ENCODE measurements around the gene GPC3.

The GPC3 gene

DNA sequence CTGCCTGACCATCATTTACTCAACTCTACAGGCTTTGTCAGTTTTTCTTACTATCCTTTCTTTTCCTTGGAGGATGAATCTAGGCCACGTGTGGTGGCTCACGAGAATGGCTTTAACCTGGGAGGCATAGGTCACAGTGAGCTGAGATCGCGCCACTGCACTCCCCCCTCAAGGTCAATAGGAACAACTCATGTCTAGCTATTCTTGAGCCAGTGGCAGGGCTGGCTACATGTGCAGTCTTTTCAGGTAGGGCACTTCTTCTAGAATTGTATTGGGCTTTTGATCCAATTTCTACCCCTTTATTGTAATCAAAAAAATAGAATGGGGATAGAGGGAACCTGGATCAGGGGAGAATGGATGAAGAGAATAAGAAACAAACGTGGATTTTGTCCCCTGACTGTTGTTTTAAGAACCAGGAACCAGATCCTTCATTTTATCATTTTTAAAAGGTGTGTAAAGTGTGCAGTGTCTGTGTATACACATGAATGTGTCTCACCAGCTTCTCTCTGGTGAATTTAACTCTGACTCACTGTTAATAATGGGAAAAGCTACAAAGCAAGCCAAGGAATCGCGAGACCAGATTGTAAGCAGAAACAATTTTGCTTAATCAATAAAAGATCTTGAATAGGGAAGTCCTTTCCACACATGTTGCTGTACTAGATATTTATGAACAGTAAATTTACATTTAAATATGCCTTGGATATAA is 286.2 kb downstream of the GPC3 start:
- Histone ChIP-seq H3K4me3 (ENCODE audit: low read depth, low read length) (no peak overlapping the region), H3K9me3 (ENCODE audit: control insufficient read depth, insufficient read depth, low read depth, low read length) (no peaks in the 10 kb centered on the region), H3K4me1 (ENCODE audit: control insufficient read depth, insufficient read depth, low read length) (0 out of 2 replicates have a peak, but pooled peaks cover 3% of the 10 kb centered on the region), H3K36me3 (ENCODE audit: control insufficient read depth in 2 of 2, insufficient read depth in 1 of 2, low read length in 2 of 2) (no peaks in the 10 kb centered on the region), H3K27ac (ENCODE audit: extremely low read depth, low read depth, low read length) (no peak overlapping the region)
- POLR2A ChIA-PET, result no interaction called here
- CTCF ChIA-PET, result interaction anchor here (0.7 to 3.2 kb wide), 10 partner anchors 13 to 322 kb away, joined by 3 to 22 read pairs (median 5); no protein-coding TSS in a partner anchor
- TF ChIP-seq ZNF677 (tag by site-specific recombination; IDR thresholded peaks at IDR 0.05), result no peak
- TF ChIP-seq, protein P1, sequence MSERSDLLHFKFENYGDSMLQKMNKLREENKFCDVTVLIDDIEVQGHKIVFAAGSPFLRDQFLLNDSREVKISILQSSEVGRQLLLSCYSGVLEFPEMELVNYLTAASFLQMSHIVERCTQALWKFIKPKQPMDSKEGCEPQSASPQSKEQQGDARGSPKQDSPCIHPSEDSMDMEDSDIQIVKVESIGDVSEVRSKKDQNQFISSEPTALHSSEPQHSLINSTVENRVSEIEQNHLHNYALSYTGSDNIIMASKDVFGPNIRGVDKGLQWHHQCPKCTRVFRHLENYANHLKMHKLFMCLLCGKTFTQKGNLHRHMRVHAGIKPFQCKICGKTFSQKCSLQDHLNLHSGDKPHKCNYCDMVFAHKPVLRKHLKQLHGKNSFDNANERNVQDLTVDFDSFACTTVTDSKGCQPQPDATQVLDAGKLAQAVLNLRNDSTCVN (tag by site-specific recombination; optimal IDR thresholded peaks at IDR 0.05), result no peak
- no peak for TF ChIP-seq ZNF624 (tag by site-specific recombination; IDR thresholded peaks at IDR 0.05)
- no peak for TF ChIP-seq ZNF311 (tag by site-specific recombination; IDR thresholded peaks at IDR 0.05; ENCODE audit: borderline replicate concordance)
- TF ChIP-seq YY2 (tag by site-specific recombination; IDR thresholded peaks at IDR 0.05), result no peak
- TF ChIP-seq ZNF132 (tag by site-specific recombination; IDR thresholded peaks at IDR 0.05; ENCODE audit: borderline replicate concordance), result no peak
- no peak for TF ChIP-seq BCL11A (tag by site-specific recombination; IDR thresholded peaks at IDR 0.05; ENCODE audit: low read depth)
- no peak for TF ChIP-seq ZNF223 (tag by site-specific recombination; IDR thresholded peaks at IDR 0.05)
- no peak for TF ChIP-seq IKZF3 (tag by site-specific recombination; IDR thresholded peaks at IDR 0.05)
- no peak for TF ChIP-seq HOXC10 (CRISPR knock-in tag; IDR thresholded peaks at IDR 0.05)
- TF ChIP-seq ZNF112 (tag by site-specific recombination; IDR thresholded peaks at IDR 0.05), result no peak
- no peak for TF ChIP-seq ZBTB21 (tag by site-specific recombination; IDR thresholded peaks at IDR 0.05)
- TF ChIP-seq ZNF560 (tag by site-specific recombination; IDR thresholded peaks at IDR 0.05; ENCODE audit: borderline replicate concordance), result no peak
- TF ChIP-seq, protein P2, sequence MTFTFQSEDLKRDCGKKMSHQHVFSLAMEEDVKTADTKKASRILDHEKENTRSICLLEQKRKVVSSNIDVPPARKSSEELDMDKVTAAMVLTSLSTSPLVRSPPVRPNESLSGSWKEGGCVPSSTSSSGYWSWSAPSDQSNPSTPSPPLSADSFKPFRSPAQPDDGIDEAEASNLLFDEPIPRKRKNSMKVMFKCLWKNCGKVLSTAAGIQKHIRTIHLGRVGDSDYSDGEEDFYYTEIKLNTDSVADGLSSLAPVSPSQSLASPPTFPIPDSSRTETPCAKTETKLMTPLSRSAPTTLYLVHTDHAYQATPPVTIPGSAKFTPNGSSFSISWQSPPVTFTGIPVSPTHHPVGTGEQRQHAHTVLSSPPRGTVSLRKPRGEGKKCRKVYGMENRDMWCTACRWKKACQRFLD (tag by site-specific recombination; IDR thresholded peaks at IDR 0.05), result no peak
- TF ChIP-seq ZNF529 (tag by site-specific recombination; IDR thresholded peaks at IDR 0.05; ENCODE audit: insufficient replicate concordance), result no peak

DNA sequence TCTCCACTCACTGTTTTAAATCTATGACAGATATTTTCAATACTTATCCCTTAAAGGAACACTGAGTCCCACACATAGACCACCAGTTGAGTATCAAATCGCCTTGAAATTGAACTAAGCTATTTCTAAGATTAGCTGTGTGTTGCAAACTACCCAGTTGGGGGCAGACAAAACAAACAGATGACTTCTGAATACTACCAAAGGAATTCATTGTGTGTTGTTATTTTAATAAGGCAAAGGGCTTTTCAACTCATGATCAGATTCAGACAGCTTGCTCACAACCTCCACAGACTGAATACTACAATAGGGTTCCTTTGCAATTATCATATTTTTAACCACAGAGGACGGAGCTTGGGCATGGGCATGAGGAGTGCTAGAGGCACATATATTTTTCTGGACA is 287.1 kb downstream of the GPC3 start:
- ChIA-PET POLR2A (no interaction called here), CTCF (interaction anchor here (0.6 to 3.2 kb wide), 15 partner anchors 10 to 799 kb away, joined by 3 to 22 read pairs (median 5); no protein-coding TSS in a partner anchor)
- H3K27ac ChIP-seq (ENCODE audit: extremely low read depth, low read depth, low read length), result no peak overlapping the region
- no peak for TF ChIP-seq ZNF677 (tag by site-specific recombination; IDR thresholded peaks at IDR 0.05)
- no peak for TF ChIP-seq KLF7 (tag by site-specific recombination; IDR thresholded peaks at IDR 0.05; ENCODE audit: borderline replicate concordance)
- TF ChIP-seq ZNF529 (tag by site-specific recombination; IDR thresholded peaks at IDR 0.05; ENCODE audit: insufficient replicate concordance), result no peak
- no peak for TF ChIP-seq ZNF521 (tag by site-specific recombination; IDR thresholded peaks at IDR 0.05)
- TF ChIP-seq, protein P3, sequence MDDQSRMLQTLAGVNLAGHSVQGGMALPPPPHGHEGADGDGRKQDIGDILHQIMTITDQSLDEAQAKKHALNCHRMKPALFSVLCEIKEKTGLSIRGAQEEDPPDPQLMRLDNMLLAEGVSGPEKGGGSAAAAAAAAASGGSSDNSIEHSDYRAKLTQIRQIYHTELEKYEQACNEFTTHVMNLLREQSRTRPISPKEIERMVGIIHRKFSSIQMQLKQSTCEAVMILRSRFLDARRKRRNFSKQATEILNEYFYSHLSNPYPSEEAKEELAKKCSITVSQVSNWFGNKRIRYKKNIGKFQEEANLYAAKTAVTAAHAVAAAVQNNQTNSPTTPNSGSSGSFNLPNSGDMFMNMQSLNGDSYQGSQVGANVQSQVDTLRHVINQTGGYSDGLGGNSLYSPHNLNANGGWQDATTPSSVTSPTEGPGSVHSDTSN (CRISPR knock-in tag; IDR thresholded peaks at IDR 0.05), result no peak
- TF ChIP-seq OVOL3 (tag by site-specific recombination; IDR thresholded peaks at IDR 0.05), result no peak
- TF ChIP-seq ZIC2 (tag by site-specific recombination; IDR thresholded peaks at IDR 0.05), result no peak
- peak; percentile 46 for TF ChIP-seq ZNF654 (tag by site-specific recombination; IDR thresholded peaks at IDR 0.05; ENCODE audit: low read depth)
- 0 out of 2 replicates have a peak, but pooled peaks have one; percentile 33 for TF ChIP-seq SCRT2 (tag by site-specific recombination; IDR thresholded peaks at IDR 0.05)
- TF ChIP-seq GLIS1 (tag by site-specific recombination; IDR thresholded peaks at IDR 0.05), result peak; percentile 92
- TF ChIP-seq ZNF140 (tag by site-specific recombination; IDR thresholded peaks at IDR 0.05), result no peak
- H3K9me3 ChIP-seq (ENCODE audit: control insufficient read depth, insufficient read depth, low read depth, low read length), result no peaks in the 10 kb centered on the region
- H3K36me3 ChIP-seq (ENCODE audit: control insufficient read depth in 2 of 2, insufficient read depth in 1 of 2, low read length in 2 of 2), result no peaks in the 10 kb centered on the region
- no peak overlapping the region for H3K4me3 ChIP-seq (ENCODE audit: low read depth, low read length)
- H3K4me1 ChIP-seq (ENCODE audit: control insufficient read depth, insufficient read depth, low read length), result 0 out of 2 replicates have a peak, but pooled peaks cover 3% of the 10 kb centered on the region

All from HEK293 (cell line).